Measurements from ENCODE around the gene SCNM1. TPM values are rescaled to one million over a fixed set of nuclear protein-coding genes. Genes with fewer than 3 reads are reported as not detected.

Gene SCNM1
- total RNA-seq, 4 donors from 2014 or later: 13.2 to 44.5 (median 24.5) TPM

DNA sequence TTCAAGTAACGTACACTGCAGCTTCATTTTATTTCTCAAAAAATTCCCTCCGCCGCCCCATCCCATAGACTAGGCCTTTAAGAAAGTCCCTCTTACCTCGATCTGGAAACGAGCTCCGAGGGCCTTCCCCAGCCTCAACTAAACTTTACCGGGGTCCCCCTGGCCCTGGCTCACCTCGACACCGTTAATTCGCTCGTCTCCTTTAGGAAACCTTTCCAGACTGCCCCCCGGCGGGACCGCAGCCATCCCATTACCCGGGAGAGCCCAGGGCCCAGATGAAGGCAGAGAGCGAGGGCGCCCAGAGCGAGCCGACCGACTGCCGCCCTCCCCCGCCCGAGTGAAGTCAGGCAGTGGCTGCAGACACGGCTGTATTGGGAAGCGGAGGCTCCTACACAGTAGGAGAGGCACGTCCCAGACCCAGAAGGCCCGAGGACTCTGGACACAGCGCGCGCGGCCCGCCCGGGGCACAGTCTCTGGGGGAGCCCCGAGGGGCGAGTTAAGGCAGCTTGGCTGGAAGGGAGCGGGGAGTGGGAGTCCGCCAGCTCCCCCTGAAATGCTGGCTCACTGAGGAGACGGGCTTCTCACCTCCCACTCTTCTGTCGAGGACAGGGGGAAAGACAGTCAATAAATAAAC lies 34.1 kb upstream of the SCNM1 start:
- Histone ChIP-seq H3K36me3 (no peaks in the 10 kb centered on the region), H3K9me3 (no peaks in the 10 kb centered on the region), H3K27me3 (no peaks in the 10 kb centered on the region), H3K4me1 (peaks cover 7 to 10% of the 10 kb centered on the region in 2 donors), H3K27ac (peak overlapping the region in 1 of 3 donors; percentile 27), H3K4me3 (replicated peaks in 1 of 3) (peak overlapping the region in 2 of 3 donors; percentile 6 to 27)
- TF ChIP-seq POLR2A (IDR thresholded peaks at IDR 0.05): no peak
- TF ChIP-seq, protein P1, sequence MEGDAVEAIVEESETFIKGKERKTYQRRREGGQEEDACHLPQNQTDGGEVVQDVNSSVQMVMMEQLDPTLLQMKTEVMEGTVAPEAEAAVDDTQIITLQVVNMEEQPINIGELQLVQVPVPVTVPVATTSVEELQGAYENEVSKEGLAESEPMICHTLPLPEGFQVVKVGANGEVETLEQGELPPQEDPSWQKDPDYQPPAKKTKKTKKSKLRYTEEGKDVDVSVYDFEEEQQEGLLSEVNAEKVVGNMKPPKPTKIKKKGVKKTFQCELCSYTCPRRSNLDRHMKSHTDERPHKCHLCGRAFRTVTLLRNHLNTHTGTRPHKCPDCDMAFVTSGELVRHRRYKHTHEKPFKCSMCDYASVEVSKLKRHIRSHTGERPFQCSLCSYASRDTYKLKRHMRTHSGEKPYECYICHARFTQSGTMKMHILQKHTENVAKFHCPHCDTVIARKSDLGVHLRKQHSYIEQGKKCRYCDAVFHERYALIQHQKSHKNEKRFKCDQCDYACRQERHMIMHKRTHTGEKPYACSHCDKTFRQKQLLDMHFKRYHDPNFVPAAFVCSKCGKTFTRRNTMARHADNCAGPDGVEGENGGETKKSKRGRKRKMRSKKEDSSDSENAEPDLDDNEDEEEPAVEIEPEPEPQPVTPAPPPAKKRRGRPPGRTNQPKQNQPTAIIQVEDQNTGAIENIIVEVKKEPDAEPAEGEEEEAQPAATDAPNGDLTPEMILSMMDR (IDR thresholded peaks at IDR 0.05): no peak
- 37 to 46% methylated on average over 19 to 34 of the region's 39 CpGs for WGBS, 2 donors
- DNase-seq: peak; percentile 27 to 36
- intact Hi-C loops (cut with DNase I): no loop called here

DNA sequence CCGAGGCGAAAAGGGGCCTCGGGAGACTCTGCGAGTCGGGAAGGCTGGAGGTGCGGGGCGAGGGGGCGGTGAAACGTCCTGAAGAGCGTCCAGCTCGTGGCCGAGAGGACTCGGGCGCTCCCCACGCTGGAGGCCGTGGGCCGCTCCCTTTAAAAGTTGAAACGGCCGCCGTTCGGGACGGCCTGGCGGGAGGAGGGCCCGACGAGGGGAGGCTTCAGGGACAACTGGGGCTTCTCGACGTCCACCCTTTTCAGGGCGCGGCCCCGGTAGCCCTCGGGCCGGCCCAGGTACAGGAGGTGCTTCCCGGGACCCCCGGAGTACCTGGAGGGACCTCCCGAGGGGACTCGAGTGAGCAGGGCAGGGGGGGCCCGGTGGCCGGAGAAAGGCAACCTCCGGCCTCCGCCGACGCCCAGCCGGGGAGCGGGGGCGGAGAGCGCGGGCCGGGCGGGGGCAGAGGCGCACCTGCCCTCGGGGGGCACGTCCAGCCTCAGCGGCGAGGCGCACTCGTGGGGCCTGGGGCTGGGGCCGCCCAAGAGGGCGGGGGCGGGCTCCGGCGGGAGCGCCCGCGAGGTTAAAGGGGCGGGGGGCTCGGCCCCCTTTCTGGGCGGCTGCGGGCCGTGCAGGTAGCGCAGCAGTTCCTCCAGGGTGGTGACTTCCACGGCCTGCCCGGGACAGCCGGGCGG lies 33.5 kb upstream of the SCNM1 start:
- 43 to 70% methylated on average over 22 to 26 of the region's 74 CpGs for WGBS, 2 donors
- no peak overlapping the region for H3K27ac ChIP-seq
- no peaks in the 10 kb centered on the region for H3K9me3 ChIP-seq
- H3K27me3 ChIP-seq: no peaks in the 10 kb centered on the region
- DNase-seq: peak in 1 of 2 donors; percentile 8
- intact Hi-C loops (cut with DNase I): no loop called here
- no peaks in the 10 kb centered on the region for H3K36me3 ChIP-seq
- no peak for TF ChIP-seq POLR2A (IDR thresholded peaks at IDR 0.05)
- TF ChIP-seq, protein P1 (IDR thresholded peaks at IDR 0.05): no peak
- peak overlapping the region in 1 of 3 donors; percentile 27 for H3K4me3 ChIP-seq (replicated peaks in 1 of 3)
- H3K4me1 ChIP-seq: peaks cover 7 to 10% of the 10 kb centered on the region in 2 donors

DNA sequence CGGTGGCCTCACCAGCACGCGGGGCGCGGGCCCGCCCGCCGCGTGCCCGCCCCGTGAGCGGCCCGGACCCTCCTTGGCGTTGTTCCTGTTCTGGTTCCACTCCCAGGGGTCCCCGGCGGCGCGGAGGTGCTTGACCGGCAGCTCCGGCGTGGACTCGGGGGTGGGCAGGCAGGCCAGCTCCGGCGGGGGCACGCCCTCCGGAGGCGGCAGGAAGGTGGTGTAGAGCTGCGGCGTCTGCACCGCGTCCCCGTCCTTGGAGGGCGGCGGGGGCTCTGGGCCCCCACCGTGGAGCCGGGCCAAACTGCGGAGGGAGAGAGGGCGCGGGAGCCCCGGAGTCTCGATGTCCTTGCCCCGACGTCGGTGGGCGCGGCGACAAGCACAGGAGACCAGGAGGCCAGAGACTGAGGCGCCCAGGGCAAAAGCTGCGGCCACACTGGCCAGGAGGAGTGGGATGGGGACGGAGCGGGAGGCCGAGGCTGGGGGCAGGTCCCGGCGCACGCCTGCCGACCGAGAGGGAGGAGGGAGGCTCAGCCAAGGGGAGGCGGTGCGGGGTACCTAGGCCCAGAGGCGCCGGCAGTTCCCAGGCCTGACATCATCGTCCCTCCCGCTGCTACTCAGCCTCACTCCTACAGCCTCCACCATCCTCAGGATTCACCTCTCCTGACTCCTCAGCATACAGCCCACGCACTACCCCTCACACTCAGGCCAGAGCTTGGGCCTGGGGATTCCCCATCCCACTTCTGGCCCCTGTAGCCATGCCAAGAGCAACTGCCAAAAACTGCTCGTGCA lies 32.7 kb upstream of the SCNM1 start:
- H3K36me3 ChIP-seq: no peaks in the 10 kb centered on the region

DNA sequence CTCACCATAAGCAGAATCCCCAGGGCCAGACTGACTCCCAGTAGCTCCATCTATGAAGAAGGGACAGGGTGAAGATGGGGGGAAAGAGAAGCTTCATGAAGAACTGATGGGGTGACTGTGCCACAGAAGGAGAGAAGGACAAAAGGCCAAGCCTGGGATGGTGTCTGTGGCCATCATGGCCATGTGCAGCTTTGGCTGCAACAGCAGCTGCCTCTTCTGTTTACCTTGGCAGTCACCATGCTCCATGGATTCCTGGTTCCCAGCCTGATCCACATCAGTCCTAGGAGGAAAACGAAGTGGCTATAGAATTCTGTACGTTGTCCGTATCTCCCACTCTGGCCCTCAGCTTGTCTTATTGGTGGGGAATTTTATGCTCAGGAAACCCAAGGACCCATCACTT lies 31.5 kb upstream of the SCNM1 start:
- 88 to 90% methylated on average over 2 to 3 of the region's 3 CpGs for WGBS, 2 donors
- Histone ChIP-seq H3K9me3 (no peaks in the 10 kb centered on the region), H3K4me3 (replicated peaks in 1 of 3) (no peak overlapping the region), H3K27me3 (no peaks in the 10 kb centered on the region), H3K36me3 (no peaks in the 10 kb centered on the region), H3K4me1 (peaks cover 7 to 10% of the 10 kb centered on the region in 2 donors), H3K27ac (no peak overlapping the region)
- intact Hi-C loops (cut with DNase I): no loop called here
- DNase-seq: no peak
- no peak for TF ChIP-seq POLR2A (IDR thresholded peaks at IDR 0.05)
- TF ChIP-seq, protein P1 (IDR thresholded peaks at IDR 0.05): no peak

More for the DNA sequence above, 32.7 kb upstream of the SCNM1 start:
- Histone ChIP-seq H3K4me3 (replicated peaks in 1 of 3) (peak overlapping the region in 1 of 3 donors; percentile 27), H3K27me3 (no peaks in the 10 kb centered on the region), H3K27ac (no peak overlapping the region), H3K4me1 (peaks cover 7 to 10% of the 10 kb centered on the region in 2 donors), H3K9me3 (no peaks in the 10 kb centered on the region)
- TF ChIP-seq, protein P1 (IDR thresholded peaks at IDR 0.05): no peak
- TF ChIP-seq POLR2A (IDR thresholded peaks at IDR 0.05): no peak
- intact Hi-C loops (cut with DNase I): no loop called here
- DNase-seq: no peak
- WGBS, 2 donors: 60 to 81% methylated on average over 22 to 31 of the region's 65 CpGs

Data from thyroid gland (tissue), 4 donors.